ENCODE data around the gene TRABD.

DNA sequence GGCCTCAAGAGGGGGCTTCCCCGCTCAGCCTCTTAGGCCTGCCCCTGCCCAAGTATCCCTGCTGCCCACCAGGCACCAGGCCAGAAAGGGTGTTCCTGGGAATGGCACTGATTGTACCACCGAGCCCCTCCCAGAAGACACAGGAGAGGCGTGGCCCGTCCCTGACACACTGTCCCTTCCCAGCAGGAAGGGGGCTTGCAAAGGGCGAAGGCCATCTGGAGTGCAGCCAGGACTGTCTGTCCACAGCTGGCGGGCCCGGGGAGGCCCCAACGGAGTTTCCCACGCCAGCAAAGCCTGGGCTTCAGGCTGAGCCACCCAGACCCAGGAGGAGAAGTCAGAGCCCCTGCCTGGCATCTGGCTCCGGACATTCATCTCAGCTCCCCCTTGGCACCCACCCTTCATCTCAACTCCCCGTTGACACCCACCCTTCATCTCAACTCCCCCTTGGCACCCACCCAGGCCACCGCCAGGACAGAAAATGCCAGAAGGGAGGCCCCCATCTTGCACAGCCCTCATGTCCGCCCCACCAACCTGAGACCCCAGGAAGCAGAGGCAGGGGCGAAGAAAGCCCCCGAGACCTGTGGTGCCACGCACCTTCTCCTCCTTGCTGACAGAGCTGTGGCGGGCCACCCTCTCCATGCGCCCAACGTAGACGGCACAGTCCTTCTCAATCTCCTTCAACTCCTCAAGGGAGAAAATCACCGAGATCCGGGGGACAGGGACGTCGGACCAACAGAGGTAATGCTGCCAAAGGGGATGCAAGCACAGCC, 39.7 kb downstream of the TRABD start:
- no peak for TF ChIP-seq EP300 (IDR thresholded peaks at IDR 0.05)
- TF ChIP-seq POLR2A (IDR thresholded peaks at IDR 0.05) = no peak
- no peak for TF ChIP-seq CTCF (IDR thresholded peaks at IDR 0.05)
